ENCODE measurements around the gene AGXT2.
"Not testable (repeated sequence)": the region's sequence is repeated elsewhere in the genome, so short reads cannot be mapped to it uniquely, and the experiment has no call there.

The AGXT2 gene

DNA sequence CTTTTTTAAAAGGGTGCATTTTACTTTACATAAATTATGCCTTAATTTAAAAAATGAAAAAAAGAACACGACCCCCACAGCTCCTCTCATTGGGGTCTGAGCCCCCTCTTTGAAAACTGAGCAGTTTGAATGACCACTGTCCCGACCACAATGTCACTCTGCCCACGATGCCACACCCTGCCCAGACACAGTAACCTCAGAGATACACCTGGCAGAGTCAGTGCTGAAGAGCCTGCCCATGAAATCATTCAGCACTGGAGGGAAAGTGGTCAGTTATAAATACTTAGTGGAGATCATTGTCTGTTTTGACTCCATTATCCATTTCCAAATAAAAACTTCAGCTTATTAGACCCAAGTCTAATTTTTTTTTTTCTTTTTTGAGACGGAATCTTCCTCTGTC is 69.1 kb downstream of the AGXT2 start:
- CTCF ChIA-PET: interaction anchor here (1.2 to 1.3 kb wide), 3 partner anchors 15 to 25 kb away, joined by 3 to 4 read pairs (median 3); no protein-coding TSS in a partner anchor
- POLR2A ChIA-PET: no interaction called here
- H3K4me3 ChIP-seq (ENCODE audit: low read depth, low read length): no peak overlapping the region
- no peak for TF ChIP-seq CTCF (IDR thresholded peaks at IDR 0.05; ENCODE audit: insufficient read depth, low read length, missing control alignments)
- DNase-seq (ENCODE audit: low read depth, low spot score): no peak

DNA sequence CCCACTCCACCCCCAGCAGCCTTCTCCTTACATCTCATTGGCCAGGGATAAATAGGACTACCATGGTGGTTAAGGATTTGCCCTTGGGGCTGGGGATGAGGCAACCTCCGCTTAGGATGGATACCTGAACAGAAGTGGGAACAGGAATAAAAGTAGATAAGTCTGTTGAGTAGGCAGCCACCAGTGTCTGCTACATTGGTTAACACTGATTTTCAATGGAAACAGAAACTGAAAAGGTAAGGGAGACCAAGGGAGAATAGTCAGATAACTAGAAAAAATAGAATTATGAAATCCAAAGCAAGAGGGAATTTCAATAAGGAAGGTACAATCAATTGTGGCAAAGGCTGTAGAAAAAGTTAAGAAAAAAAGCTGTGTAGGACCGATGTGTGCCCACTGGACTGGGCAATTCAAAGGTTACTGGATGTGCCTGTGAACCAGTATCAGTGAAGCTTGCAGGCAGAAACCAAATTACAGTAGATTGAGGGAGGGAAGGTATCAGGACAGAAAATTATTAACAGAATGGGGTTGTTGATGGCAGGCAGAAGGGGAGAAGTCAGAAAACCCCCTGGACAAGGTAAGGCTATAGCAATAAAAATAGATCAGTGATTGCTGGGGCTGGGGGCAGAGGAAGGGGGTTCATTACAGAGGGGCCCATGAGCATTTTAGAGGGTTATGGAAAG is 69.7 kb downstream of the AGXT2 start:
- H3K4me3 ChIP-seq (ENCODE audit: low read depth, low read length): no peak overlapping the region
- no peak for DNase-seq (ENCODE audit: low read depth, low spot score)
- TF ChIP-seq CTCF (IDR thresholded peaks at IDR 0.05; ENCODE audit: insufficient read depth, low read length, missing control alignments): no peak
- POLR2A ChIA-PET: no interaction called here
- CTCF ChIA-PET: interaction anchor here (1.3 kb wide), 2 partner anchors 15 to 18 kb away, joined by 3 to 4 read pairs; no protein-coding TSS in a partner anchor

DNA sequence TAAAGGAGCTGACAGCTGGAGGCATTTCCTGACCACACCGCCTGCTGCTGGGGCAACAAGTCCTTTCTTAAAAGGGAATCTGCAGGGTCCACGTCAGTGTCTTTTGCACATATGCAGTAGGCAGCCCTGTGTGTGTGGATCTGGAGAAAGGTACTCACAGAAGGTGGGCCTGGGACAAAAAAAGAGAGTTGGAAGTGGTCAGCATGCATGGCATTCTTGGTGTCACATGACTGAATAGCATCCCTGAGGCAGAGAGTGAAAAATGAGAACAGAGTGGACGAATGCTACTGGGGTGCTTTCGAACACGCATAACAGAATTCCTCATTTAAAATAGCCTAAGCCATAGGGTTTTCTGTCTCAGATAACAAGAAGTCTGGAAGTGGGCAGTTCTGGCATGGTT is 71.4 kb downstream of the AGXT2 start:
- CTCF ChIA-PET: interaction anchor here (1.3 to 1.5 kb wide), 2 partner anchors 26 to 28 kb away, joined by 3 read pairs; no protein-coding TSS in a partner anchor
- DNase-seq (ENCODE audit: low read depth, low spot score): no peak
- POLR2A ChIA-PET: no interaction called here
- no peak for TF ChIP-seq CTCF (IDR thresholded peaks at IDR 0.05; ENCODE audit: insufficient read depth, low read length, missing control alignments)
- no peak overlapping the region for H3K4me3 ChIP-seq (ENCODE audit: low read depth, low read length)

DNA sequence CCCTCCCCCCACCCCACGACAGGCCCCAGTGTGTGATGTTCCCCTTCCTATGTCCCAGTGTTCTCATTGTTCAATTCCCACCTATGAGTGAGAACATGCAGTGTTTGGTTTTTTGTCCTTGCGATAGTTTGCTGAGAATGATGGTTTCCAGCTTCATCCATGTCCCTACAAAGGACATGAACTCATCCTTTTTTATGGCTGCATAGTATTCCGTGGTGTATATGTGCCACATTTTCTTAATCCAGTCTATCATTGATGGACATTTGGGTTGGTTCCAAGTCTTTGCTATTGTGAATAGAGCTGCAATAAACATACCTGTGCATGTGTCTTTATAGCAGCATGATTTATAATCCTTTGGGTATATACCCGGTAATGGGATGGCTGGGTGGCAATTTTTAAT is 76.1 kb downstream of the AGXT2 start:
- POLR2A ChIA-PET; H3K4me3 ChIP-seq (ENCODE audit: low read depth, low read length); DNase-seq (ENCODE audit: low read depth, low spot score): not testable (repeated sequence)
- CTCF ChIA-PET: interaction anchor here (1.0 kb wide), 1 partner anchor 32 kb away, joined by 5 read pairs; no protein-coding TSS in a partner anchor

GRCh38 chr5:34970552-34970951 is 77.2 kb downstream of the AGXT2 start:
- no peak overlapping the region for H3K4me3 ChIP-seq (ENCODE audit: low read depth, low read length)
- DNase-seq (ENCODE audit: low read depth, low spot score): no peak
- CTCF ChIA-PET: interaction anchor here (1.2 kb wide), 1 partner anchor 14 kb away, joined by 3 read pairs; no protein-coding TSS in a partner anchor
- POLR2A ChIA-PET: no interaction called here
- no peak for TF ChIP-seq CTCF (IDR thresholded peaks at IDR 0.05; ENCODE audit: insufficient read depth, low read length, missing control alignments)

DNA sequence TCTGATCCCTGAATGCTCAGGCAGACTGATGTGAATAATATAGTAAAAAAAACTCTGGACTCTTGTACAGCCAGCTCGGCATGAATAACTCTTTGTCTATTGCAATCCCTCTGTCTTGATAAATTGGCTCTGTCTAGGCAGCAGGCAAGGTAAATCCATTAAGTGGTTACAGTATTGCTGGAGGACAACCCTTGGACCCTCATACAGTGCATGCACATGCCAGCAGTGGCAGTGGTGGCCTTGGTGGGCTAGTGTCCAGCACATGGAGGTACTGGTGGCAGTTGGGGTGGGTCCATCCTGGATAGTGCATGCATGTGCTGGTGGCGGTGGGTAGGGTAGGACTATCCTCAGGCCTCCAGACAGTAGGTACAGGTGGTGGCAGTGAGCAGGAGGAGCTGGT is 79.5 kb downstream of the AGXT2 start:
- no peak for DNase-seq (ENCODE audit: low read depth, low spot score)
- no peak for TF ChIP-seq CTCF (IDR thresholded peaks at IDR 0.05; ENCODE audit: insufficient read depth, low read length, missing control alignments)
- CTCF ChIA-PET: interaction anchor here (0.7 to 1.0 kb wide), 3 partner anchors 8 to 36 kb away, joined by 3 to 4 read pairs (median 3); no protein-coding TSS in a partner anchor
- POLR2A ChIA-PET: no interaction called here
- no peak overlapping the region for H3K4me3 ChIP-seq (ENCODE audit: low read depth, low read length)

DNA sequence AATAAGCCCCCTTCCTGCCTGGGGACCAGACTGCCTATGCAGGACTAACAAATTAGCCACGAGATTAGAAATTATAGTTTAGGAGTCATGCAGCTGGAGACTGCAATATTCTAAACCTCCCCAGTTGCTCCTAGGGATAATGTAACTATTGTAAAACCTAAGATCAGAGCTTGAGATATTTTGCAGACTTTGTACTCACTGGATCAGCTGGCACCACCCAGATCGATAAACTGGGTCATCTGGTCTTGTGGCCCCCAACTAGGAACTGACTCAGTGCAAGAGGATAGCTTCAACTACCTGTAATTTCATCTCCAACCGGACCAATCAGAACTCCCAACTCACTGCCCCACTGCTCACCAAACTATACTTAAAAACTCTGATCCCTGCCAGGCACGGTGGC is 80.2 kb downstream of the AGXT2 start:
- no peak for DNase-seq (ENCODE audit: low read depth, low spot score)
- ChIA-PET CTCF (interaction anchor here (1.1 kb wide), 1 partner anchor 36 kb away, joined by 4 read pairs; no protein-coding TSS in a partner anchor), POLR2A (no interaction called here)
- no peak overlapping the region for H3K4me3 ChIP-seq (ENCODE audit: low read depth, low read length)
- TF ChIP-seq CTCF (IDR thresholded peaks at IDR 0.05; ENCODE audit: insufficient read depth, low read length, missing control alignments): no peak

Measured in AG04449 (cell line).